ENCODE measurements around the gene PNKP. TPM values are rescaled to one million over a fixed set of nuclear protein-coding genes. Genes with fewer than 3 reads are reported as not detected.

Gene PNKP
- total RNA-seq, 1 experiment from 2014 or later, result 90.3 TPM

- CTCF ChIA-PET, result interaction anchor here (0.6 kb wide), 1 partner anchor 8 kb away, joined by 3 read pairs; no protein-coding TSS in a partner anchor
- no TSS peak for BruUV-seq (replicated peaks)
- no peak for DNase-seq (ENCODE audit: unreplicated experiment)
- Mint-ChIP-seq H3K36me3 (ENCODE audit: insufficient read depth, unreplicated experiment) (peaks cover 65% of the 10 kb centered on the region), H3K27me3 (ENCODE audit: insufficient read depth, unreplicated experiment) (no peaks in the 10 kb centered on the region), H3K9me3 (ENCODE audit: unreplicated experiment) (no peaks in the 10 kb centered on the region), H3K27ac (ENCODE audit: low read depth, unreplicated experiment) (no peak overlapping the region), H3K4me1 (ENCODE audit: insufficient read depth, unreplicated experiment) (peaks cover 6% of the 10 kb centered on the region), H3K4me3 (ENCODE audit: unreplicated experiment) (no peak overlapping the region)
- intact Hi-C loops (cut with micrococcal nuclease), result loop anchor here (10.0 kb wide), 1 partner anchor 184 kb away; the partner anchor contains the start of gene PRMT1
- POLR2A ChIA-PET, result interaction anchor here (0.9 to 1.3 kb wide), 4 partner anchors 8 to 11 kb away, joined by 3 to 11 read pairs (median 3); partner anchors contain the start of gene PTOV1
- TF ChIP-seq, protein P1, sequence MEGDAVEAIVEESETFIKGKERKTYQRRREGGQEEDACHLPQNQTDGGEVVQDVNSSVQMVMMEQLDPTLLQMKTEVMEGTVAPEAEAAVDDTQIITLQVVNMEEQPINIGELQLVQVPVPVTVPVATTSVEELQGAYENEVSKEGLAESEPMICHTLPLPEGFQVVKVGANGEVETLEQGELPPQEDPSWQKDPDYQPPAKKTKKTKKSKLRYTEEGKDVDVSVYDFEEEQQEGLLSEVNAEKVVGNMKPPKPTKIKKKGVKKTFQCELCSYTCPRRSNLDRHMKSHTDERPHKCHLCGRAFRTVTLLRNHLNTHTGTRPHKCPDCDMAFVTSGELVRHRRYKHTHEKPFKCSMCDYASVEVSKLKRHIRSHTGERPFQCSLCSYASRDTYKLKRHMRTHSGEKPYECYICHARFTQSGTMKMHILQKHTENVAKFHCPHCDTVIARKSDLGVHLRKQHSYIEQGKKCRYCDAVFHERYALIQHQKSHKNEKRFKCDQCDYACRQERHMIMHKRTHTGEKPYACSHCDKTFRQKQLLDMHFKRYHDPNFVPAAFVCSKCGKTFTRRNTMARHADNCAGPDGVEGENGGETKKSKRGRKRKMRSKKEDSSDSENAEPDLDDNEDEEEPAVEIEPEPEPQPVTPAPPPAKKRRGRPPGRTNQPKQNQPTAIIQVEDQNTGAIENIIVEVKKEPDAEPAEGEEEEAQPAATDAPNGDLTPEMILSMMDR (IDR thresholded peaks at IDR 0.05; ENCODE audit: unreplicated experiment), result no peak
Measured at GRCh38 chr19:49858088-49858985, 9.0 kb downstream of the PNKP start.

DNA sequence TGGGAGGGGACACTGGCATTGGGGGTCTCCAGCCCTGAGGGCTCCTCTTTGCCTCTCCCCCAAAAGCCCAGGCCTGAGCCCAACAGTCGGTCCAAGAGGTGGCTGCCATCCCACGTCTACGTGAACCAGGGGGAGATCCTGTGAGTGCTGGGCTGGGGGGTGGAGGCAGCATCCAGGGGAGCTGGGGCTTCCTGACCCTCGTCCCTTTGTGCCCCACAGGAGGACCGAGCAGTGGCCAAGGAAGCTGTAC is 9.6 kb downstream of the PNKP start:
- Mint-ChIP-seq H3K4me3 (ENCODE audit: unreplicated experiment) (no peak overlapping the region), H3K4me1 (ENCODE audit: insufficient read depth, unreplicated experiment) (peaks cover 8% of the 10 kb centered on the region), H3K27ac (ENCODE audit: low read depth, unreplicated experiment) (no peak overlapping the region), H3K9me3 (ENCODE audit: unreplicated experiment) (no peaks in the 10 kb centered on the region), H3K27me3 (ENCODE audit: insufficient read depth, unreplicated experiment) (no peaks in the 10 kb centered on the region), H3K36me3 (ENCODE audit: insufficient read depth, unreplicated experiment) (peaks cover 61% of the 10 kb centered on the region)
- no peak for DNase-seq (ENCODE audit: unreplicated experiment)
- CTCF ChIA-PET, result interaction anchor here (0.6 kb wide), 1 partner anchor 9 kb away, joined by 3 read pairs; no protein-coding TSS in a partner anchor
- intact Hi-C loops (cut with micrococcal nuclease), result loop anchor here (10.0 kb wide), 1 partner anchor 183 kb away; the partner anchor contains the start of gene PRMT1
- BruUV-seq (replicated peaks), result no TSS peak
- POLR2A ChIA-PET, result interaction anchor here (1.0 kb wide), 1 partner anchor 10 kb away, joined by 3 read pairs; no protein-coding TSS in a partner anchor
- TF ChIP-seq, protein P1 (IDR thresholded peaks at IDR 0.05; ENCODE audit: unreplicated experiment), result no peak

DNA sequence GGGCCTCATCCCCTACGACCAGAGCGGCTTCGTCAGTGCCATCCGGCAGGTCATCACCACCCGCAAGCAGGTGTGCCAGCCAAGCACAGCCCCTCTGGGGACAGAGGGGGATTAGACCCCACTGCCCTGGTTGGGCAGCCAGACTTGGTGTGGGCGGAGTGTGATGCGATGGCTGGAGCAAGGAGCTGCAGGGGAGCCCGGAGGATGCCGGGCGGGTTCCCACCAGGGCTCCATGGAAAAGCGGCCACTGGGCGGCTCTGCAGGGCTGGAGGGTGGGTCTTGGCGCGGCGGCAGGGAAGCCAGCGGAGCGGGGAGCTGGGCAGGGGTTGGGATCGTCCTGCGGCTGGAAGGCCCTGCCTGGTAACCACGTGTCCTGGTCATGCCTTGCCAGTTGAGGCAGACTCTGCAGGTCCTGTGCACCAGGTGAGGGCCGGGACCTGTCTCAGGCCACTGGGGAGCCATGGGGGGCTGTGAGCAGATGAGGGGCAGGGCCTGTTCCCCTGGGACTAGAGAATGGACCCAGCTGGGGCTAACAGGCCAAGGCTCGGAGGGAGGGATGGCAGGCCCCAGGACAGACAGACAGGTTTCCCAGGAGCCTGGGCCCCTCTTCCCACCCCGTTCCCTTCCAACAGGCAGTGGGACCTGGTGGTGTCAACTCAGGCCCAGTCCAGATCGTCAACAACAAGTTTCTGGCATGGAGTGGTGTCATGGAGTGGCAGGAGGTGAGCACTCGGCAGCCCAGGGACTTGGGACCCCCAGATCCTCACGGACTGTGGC is 10.1 kb downstream of the PNKP start:
- POLR2A ChIA-PET, result interaction anchor here (1.0 kb wide), 1 partner anchor 11 kb away, joined by 3 read pairs; no protein-coding TSS in a partner anchor
- Mint-ChIP-seq H3K27ac (ENCODE audit: low read depth, unreplicated experiment) (no peak overlapping the region), H3K9me3 (ENCODE audit: unreplicated experiment) (no peaks in the 10 kb centered on the region), H3K27me3 (ENCODE audit: insufficient read depth, unreplicated experiment) (no peaks in the 10 kb centered on the region), H3K4me1 (ENCODE audit: insufficient read depth, unreplicated experiment) (peaks cover 13% of the 10 kb centered on the region), H3K4me3 (ENCODE audit: unreplicated experiment) (no peak overlapping the region), H3K36me3 (ENCODE audit: insufficient read depth, unreplicated experiment) (peaks cover 66% of the 10 kb centered on the region)
- intact Hi-C loops (cut with micrococcal nuclease), result loop anchor here (10.0 kb wide), 1 partner anchor 182 kb away; the partner anchor contains the start of gene PRMT1
- BruUV-seq (replicated peaks), result no TSS peak
- DNase-seq (ENCODE audit: unreplicated experiment), result no peak
- CTCF ChIA-PET, result interaction anchor here (0.6 kb wide), 1 partner anchor 9 kb away, joined by 3 read pairs; no protein-coding TSS in a partner anchor
- TF ChIP-seq, protein P1 (IDR thresholded peaks at IDR 0.05; ENCODE audit: unreplicated experiment), result no peak

GRCh38 chr19:49856574-49857021 is 10.8 kb downstream of the PNKP start:
- ChIA-PET POLR2A (no interaction called here), CTCF (no interaction called here)
- intact Hi-C loops (cut with micrococcal nuclease), result loop anchor here (10.0 kb wide), 1 partner anchor 182 kb away; the partner anchor contains the start of gene PRMT1

More at GRCh38 chr19:49856574-49857021, 10.8 kb downstream of the PNKP start:
- no peak for DNase-seq (ENCODE audit: unreplicated experiment)
- Mint-ChIP-seq H3K27me3 (ENCODE audit: insufficient read depth, unreplicated experiment) (no peaks in the 10 kb centered on the region), H3K9me3 (ENCODE audit: unreplicated experiment) (no peaks in the 10 kb centered on the region), H3K4me3 (ENCODE audit: unreplicated experiment) (no peak overlapping the region), H3K27ac (ENCODE audit: low read depth, unreplicated experiment) (no peak overlapping the region), H3K4me1 (ENCODE audit: insufficient read depth, unreplicated experiment) (peaks cover 16% of the 10 kb centered on the region), H3K36me3 (ENCODE audit: insufficient read depth, unreplicated experiment) (peaks cover 62% of the 10 kb centered on the region)
- TF ChIP-seq, protein P1 (IDR thresholded peaks at IDR 0.05; ENCODE audit: unreplicated experiment), result no peak
- BruUV-seq (replicated peaks), result no TSS peak
